Mesenchymal stem cell (in vitro differentiated cells and primary cell): ENCODE results near the gene HIVEP2.

Experiments
- DNase-seq: peaks from one replicate; pipeline ENCODE4 v3.0.0-alpha.2; 2013
- H2AFZ ChIP-seq: one replicate; pipeline ENCODE4 v1.6.1; 2013; ENCODE audit warnings: low read depth, mild to moderate bottlenecking, control low read depth, inconsistent platforms, low read length, moderate library complexity
- H2AK5ac ChIP-seq: 2 replicates; pipeline ENCODE4 v1.6.1; 2013; ENCODE audit warnings: low read length, moderate library complexity, mild to moderate bottlenecking, inconsistent platforms; ENCODE audit not compliant: severe bottlenecking
- H2BK120ac ChIP-seq: one replicate; pipeline ENCODE4 v1.6.1; 2013; ENCODE audit warnings: low read depth, mild to moderate bottlenecking, inconsistent platforms, low read length, moderate library complexity
- H2BK12ac ChIP-seq, 2 experiments: one replicate each; pipeline ENCODE4 v1.6.1; 2013; ENCODE audit warnings: inconsistent platforms in 2 of 2, low read length in 2 of 2, mild to moderate bottlenecking in 2 of 2, moderate library complexity in 2 of 2, control low read depth in 1 of 2
- H2BK15ac ChIP-seq: one replicate; pipeline ENCODE4 v1.6.1; 2013; ENCODE audit warnings: mild to moderate bottlenecking, low read depth, inconsistent platforms; ENCODE audit not compliant: poor library complexity, severe bottlenecking
- H2BK5ac ChIP-seq: 2 replicates; pipeline ENCODE4 v1.6.1; 2013; ENCODE audit warnings: low read depth, mild to moderate bottlenecking, low read length, control low read depth, inconsistent platforms; ENCODE audit not compliant: poor library complexity, severe bottlenecking
- H3K14ac ChIP-seq, 2 experiments: one replicate each; pipeline ENCODE4 v1.6.1; 2013; ENCODE audit warnings: inconsistent platforms in 2 of 2, low read length in 2 of 2, control low read depth in 1 of 2, mild to moderate bottlenecking in 1 of 2, moderate library complexity in 1 of 2
- H3K18ac ChIP-seq, 2 experiments: one replicate each; pipeline ENCODE4 v1.6.1; 2013; ENCODE audit warnings: inconsistent platforms in 2 of 2, low read length in 2 of 2, control low read depth in 1 of 2, low read depth in 1 of 2, mild to moderate bottlenecking in 1 of 2
- H3K23ac ChIP-seq, 2 experiments: one replicate each; pipeline ENCODE4 v1.6.1; 2013; ENCODE audit warnings: inconsistent platforms in 2 of 2, low read length in 2 of 2, mild to moderate bottlenecking in 2 of 2, moderate library complexity in 2 of 2, control low read depth in 1 of 2
- H3K27ac ChIP-seq: 2 replicates; pipeline ENCODE4 v1.5.1; 2013; ENCODE audit warnings: mild to moderate bottlenecking, moderate library complexity, low read length, control low read depth, inconsistent platforms; ENCODE audit not compliant: poor library complexity, severe bottlenecking
- H3K27me3 ChIP-seq, 2 experiments: 2 replicates each; pipeline versions ENCODE4 v1.6.1 to v1.7.0; 2013; ENCODE audit warnings: low read length in 2 of 2, mild to moderate bottlenecking in 2 of 2, moderate library complexity in 2 of 2, control low read depth in 1 of 2, inconsistent platforms in 1 of 2; ENCODE audit not compliant: control insufficient read depth in 1 of 2, insufficient read depth in 1 of 2
- H3K36me3 ChIP-seq, 2 experiments: 2 replicates each; pipeline versions ENCODE4 v1.6.1 to v1.7.0; 2013; ENCODE audit warnings: low read length in 2 of 2, control low read depth in 1 of 2, inconsistent platforms in 1 of 2, low read depth in 1 of 2, mild to moderate bottlenecking in 1 of 2; ENCODE audit not compliant: insufficient read depth in 2 of 2, control insufficient read depth in 1 of 2
- H3K4ac ChIP-seq, 2 experiments: one replicate each; pipeline ENCODE4 v1.6.1; 2013; ENCODE audit warnings: inconsistent platforms in 2 of 2, low read length in 2 of 2, mild to moderate bottlenecking in 2 of 2, moderate library complexity in 2 of 2, control low read depth in 1 of 2, low read depth in 1 of 2
- H3K4me1 ChIP-seq: 2 replicates; pipeline ENCODE4 v1.6.1; 2013; ENCODE audit warnings: low read depth, low read length, control low read depth; ENCODE audit not compliant: control insufficient read depth, insufficient read depth
- H3K4me2 ChIP-seq: 2 replicates; pipeline ENCODE4 v1.6.1; 2013; ENCODE audit warnings: low read length, mild to moderate bottlenecking, inconsistent platforms; ENCODE audit not compliant: poor library complexity, severe bottlenecking
- H3K4me3 ChIP-seq, 2 experiments: 2 replicates each; pipeline versions ENCODE4 v1.5.1 to v1.7.0; 2013; ENCODE audit warnings: low read length in 2 of 2, mild to moderate bottlenecking in 2 of 2, control low read depth in 1 of 2, low read depth in 1 of 2; ENCODE audit not compliant: insufficient read depth in 1 of 2
- H3K79me1 ChIP-seq: replicated peaks from 2 replicates; pipeline ENCODE4 v1.6.1; 2013; ENCODE audit warnings: mild to moderate bottlenecking, control low read depth, low read length, inconsistent platforms; ENCODE audit not compliant: poor library complexity, severe bottlenecking
- H3K9ac ChIP-seq: 2 replicates; pipeline ENCODE4 v1.7.0; 2013; ENCODE audit warnings: mild to moderate bottlenecking, low read length, moderate library complexity
- H3K9me3 ChIP-seq: 2 replicates; pipeline ENCODE4 v1.7.0; 2013; ENCODE audit warnings: mild to moderate bottlenecking, low read length; ENCODE audit not compliant: control insufficient read depth
- H4K8ac ChIP-seq: one replicate; pipeline ENCODE4 v1.6.1; 2013; ENCODE audit warnings: inconsistent platforms, mild to moderate bottlenecking, low read length, moderate library complexity
- H4K91ac ChIP-seq: one replicate; pipeline ENCODE4 v1.6.1; 2013; ENCODE audit warnings: mild to moderate bottlenecking, low read length, inconsistent platforms
- WGBS: methylation state at CpG from one replicate; pipeline ENCODE4 v1.1.7; 2013; ENCODE audit warnings: mixed read lengths; 5-methylcytosine and 5-hydroxymethylcytosine counted together

The HIVEP2 gene

DNA sequence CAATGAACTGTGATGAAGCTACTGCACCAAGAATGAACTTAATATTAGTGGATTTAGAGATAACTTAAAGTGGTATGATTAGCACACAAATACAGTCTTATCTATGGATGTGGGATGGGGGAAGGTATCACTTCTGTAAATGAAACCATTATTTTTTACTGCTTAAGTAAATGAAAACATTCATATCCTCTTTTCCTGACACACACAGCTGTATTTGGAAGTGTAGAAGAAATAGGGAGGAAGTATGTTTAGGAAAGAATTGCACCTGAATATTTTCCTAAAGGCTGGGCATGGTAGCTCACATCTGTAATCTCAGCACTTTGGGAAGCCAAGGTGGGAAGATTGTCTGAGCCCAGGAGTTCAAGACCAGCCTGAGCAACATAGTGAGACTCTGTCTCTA, 96.8 kb downstream of the HIVEP2 start:
- Histone ChIP-seq H2AFZ (no peak overlapping the region), H3K36me3 (no peaks in the 10 kb centered on the region), H2BK120ac (no peak overlapping the region), H3K9me3 (no peaks in the 10 kb centered on the region), H3K9ac (peak overlapping the region; percentile 83), H3K27me3 (no peaks in the 10 kb centered on the region), H4K91ac (no peak overlapping the region), H3K14ac (no peak overlapping the region), H3K27ac (no peak overlapping the region), H2BK5ac (no peak overlapping the region), H3K4me3 (no peak overlapping the region), H3K4ac (no peak overlapping the region), H3K4me1 (peaks cover 13% of the 10 kb centered on the region), H2BK15ac (no peak overlapping the region), H3K18ac (no peak overlapping the region), H3K79me1 (peaks cover 5% of the 10 kb centered on the region), H4K8ac (no peak overlapping the region), H2BK12ac (no peak overlapping the region), H2AK5ac (no peak overlapping the region), H3K23ac (no peak overlapping the region), H3K4me2 (no peak overlapping the region)
- DNase-seq, result no peak

DNA sequence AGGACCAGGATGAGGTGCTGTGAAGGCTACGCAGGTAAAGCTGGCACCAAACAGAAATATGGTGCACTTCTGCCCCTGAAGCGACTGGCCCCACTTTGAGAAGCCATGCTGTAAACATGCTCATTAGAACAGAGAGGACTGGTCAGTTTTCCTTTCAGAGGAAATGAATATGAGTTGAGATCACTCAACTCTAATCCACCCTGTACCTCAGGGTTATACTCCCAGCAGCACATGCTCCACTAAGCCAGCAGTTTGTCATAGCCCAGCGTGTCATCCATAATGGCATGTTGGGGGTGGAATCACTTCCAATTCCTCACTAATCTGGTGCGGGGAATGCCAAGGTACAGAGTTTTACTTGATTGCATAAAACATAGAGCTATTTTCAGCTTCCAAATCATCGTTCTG, 98.1 kb downstream of the HIVEP2 start:
- peak overlapping the region; percentile 37 to 93 for H3K18ac ChIP-seq
- H3K9ac ChIP-seq, result peak overlapping the region; percentile 83
- no peak overlapping the region for H2BK12ac ChIP-seq
- H3K14ac ChIP-seq, result no peak overlapping the region
- H3K4me3 ChIP-seq, result peak overlapping the region in 1 of 2 experiments; percentile 67
- H2AFZ ChIP-seq, result no peak overlapping the region
- H2BK5ac ChIP-seq, result no peak overlapping the region
- H3K36me3 ChIP-seq, result no peaks in the 10 kb centered on the region
- peak; percentile 95 for DNase-seq
- H3K9me3 ChIP-seq, result no peaks in the 10 kb centered on the region
- no peak overlapping the region for H2AK5ac ChIP-seq
- H2BK15ac ChIP-seq, result no peak overlapping the region
- H2BK120ac ChIP-seq, result no peak overlapping the region
- H3K4me2 ChIP-seq, result peak overlapping the region; percentile 27
- WGBS, result 13% methylated on average over 5 of the region's 5 CpGs
- H3K23ac ChIP-seq, result no peak overlapping the region
- H3K79me1 ChIP-seq, result peaks cover 4% of the 10 kb centered on the region
- peak overlapping the region; percentile 95 for H3K27ac ChIP-seq
- H3K27me3 ChIP-seq, result no peaks in the 10 kb centered on the region
- no peak overlapping the region for H3K4ac ChIP-seq
- H3K4me1 ChIP-seq, result peaks cover 13% of the 10 kb centered on the region
- peak overlapping the region; percentile 53 for H4K8ac ChIP-seq
- H4K91ac ChIP-seq, result no peak overlapping the region

DNA sequence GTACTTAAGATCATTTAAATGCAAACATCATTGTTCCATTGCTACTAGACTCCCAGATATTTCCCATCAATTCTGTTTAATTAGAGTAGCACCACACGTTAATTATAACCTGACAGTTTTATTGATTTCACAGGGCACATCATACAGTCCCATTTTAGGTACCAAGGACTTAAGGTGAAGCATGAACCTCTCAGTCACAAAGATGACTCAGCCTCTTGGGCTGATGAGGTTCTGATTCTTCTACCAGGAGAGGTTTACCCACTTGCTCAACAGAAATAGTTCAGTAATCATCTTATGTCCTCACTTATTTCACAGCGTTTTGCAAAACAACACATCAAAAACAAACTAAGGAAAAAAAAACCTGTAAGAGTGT, 98.5 kb downstream of the HIVEP2 start:
- H2BK120ac ChIP-seq, result peak overlapping the region; percentile 86
- no peaks in the 10 kb centered on the region for H3K9me3 ChIP-seq
- H3K79me1 ChIP-seq, result peaks cover 4% of the 10 kb centered on the region
- H3K4me3 ChIP-seq, result peak overlapping the region in 1 of 2 experiments; percentile 67
- no peak overlapping the region for H2BK15ac ChIP-seq
- H4K91ac ChIP-seq, result no peak overlapping the region
- no peak overlapping the region for H2AK5ac ChIP-seq
- H4K8ac ChIP-seq, result no peak overlapping the region
- no peak overlapping the region for H2AFZ ChIP-seq
- WGBS, result 50% methylated on average over 1 of the region's 2 CpGs
- H3K4me2 ChIP-seq, result peak overlapping the region; percentile 61
- peak overlapping the region; percentile 20 to 78 for H3K4ac ChIP-seq
- no peak overlapping the region for H2BK5ac ChIP-seq
- no peaks in the 10 kb centered on the region for H3K27me3 ChIP-seq
- no peak overlapping the region for H3K14ac ChIP-seq
- peak overlapping the region; percentile 83 for H3K9ac ChIP-seq
- peak overlapping the region; percentile 95 for H3K27ac ChIP-seq
- H3K4me1 ChIP-seq, result peaks cover 13% of the 10 kb centered on the region
- peak overlapping the region; percentile 78 to 93 for H3K18ac ChIP-seq
- no peak overlapping the region for H3K23ac ChIP-seq
- H3K36me3 ChIP-seq, result no peaks in the 10 kb centered on the region
- DNase-seq, result peak; percentile 85
- H2BK12ac ChIP-seq, result peak overlapping the region in 1 of 2 experiments; percentile 77

DNA sequence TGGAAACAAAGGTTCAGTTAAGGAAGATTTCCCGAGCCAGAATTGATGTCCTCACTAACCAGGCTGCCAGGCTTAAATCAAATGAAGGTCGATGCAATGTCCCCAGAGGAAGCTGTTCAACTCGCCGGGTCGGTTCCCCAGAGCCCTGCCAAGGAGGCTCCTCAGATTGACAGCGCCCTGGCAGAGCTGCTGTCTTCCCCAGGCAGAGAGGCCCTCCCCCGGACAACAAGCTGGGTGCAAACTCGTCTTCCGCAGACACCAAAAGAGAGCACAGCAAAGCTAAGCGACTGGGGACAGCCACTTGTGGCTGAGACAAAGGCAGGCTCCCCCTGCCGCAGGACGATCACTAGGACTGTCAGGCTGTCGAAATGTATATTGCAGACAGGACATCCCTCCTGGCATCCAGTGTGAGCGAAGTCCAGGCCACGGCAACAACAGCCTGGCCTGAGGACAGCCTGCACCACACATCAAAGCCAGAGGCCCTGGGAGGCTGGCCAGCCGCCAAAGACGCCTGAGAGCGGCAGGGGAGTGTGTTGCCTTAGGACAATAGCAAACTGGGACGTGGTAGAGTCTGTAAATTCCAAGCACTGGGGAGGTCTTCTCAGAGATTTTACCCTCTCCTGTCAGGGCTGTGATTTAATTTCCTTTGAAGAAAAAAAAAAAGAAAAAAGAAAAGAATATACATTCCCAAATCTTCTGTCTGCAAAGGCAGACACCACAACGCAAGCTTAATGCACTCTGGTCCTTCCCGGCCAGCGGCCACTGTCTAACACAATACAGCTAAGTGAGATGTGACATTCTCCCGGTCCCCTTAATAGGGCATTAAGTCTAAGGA, 99.1 kb downstream of the HIVEP2 start:
- Histone ChIP-seq H4K91ac (peak overlapping the region; percentile 91), H3K9me3 (no peaks in the 10 kb centered on the region), H2BK5ac (no peak overlapping the region), H3K4me2 (peak overlapping the region; percentile 61), H2BK120ac (peak overlapping the region; percentile 86), H3K4me1 (peaks cover 13% of the 10 kb centered on the region), H4K8ac (peak overlapping the region; percentile 85), H3K18ac (peak overlapping the region; percentile 58 to 67), H3K27me3 (no peaks in the 10 kb centered on the region), H2AK5ac (peak overlapping the region; percentile 33), H3K4me3 (peak overlapping the region; percentile 33 to 67), H3K27ac (peak overlapping the region; percentile 95), H3K23ac (no peak overlapping the region), H2BK12ac (peak overlapping the region; percentile 44 to 77), H3K79me1 (peaks cover 5% of the 10 kb centered on the region), H3K9ac (peak overlapping the region; percentile 83), H2BK15ac (peak overlapping the region; percentile 65), H3K36me3 (no peaks in the 10 kb centered on the region), H3K4ac (peak overlapping the region; percentile 78 to 94), H3K14ac (no peak overlapping the region), H2AFZ (no peak overlapping the region)
- peak; percentile 90 for DNase-seq
- WGBS, result 9% methylated on average over 23 of the region's 23 CpGs
